ENCODE results near the gene USP30. TPM values are rescaled to one million over a fixed set of nuclear protein-coding genes. Genes with fewer than 3 reads are reported as not detected.
"Not testable (repeated sequence)": the region's sequence is repeated elsewhere in the genome, so short reads cannot be mapped to it uniquely, and the experiment has no call there.

The USP30 gene
- total RNA-seq, 4 donors from 2014 or later = 18.8 to 25.7 (median 20.9) TPM

GRCh38 chr12:109053382-109054123 lies 1.2 kb downstream of the USP30 start:
- DNase-seq = no peak
- peak overlapping the region; percentile 81 to 97 (median 91) for H3K4me3 ChIP-seq (replicated peaks in 1 of 3)
- H3K9me3 ChIP-seq = no peaks in the 10 kb centered on the region
- intact Hi-C loops (cut with DNase I) = no loop called here
- H3K4me1 ChIP-seq = peaks cover 7 to 12% of the 10 kb centered on the region in 2 donors
- no peaks in the 10 kb centered on the region for H3K27me3 ChIP-seq
- WGBS, 2 donors = 28 to 29% methylated on average over 9 of the region's 9 CpGs
- TF ChIP-seq POLR2A (IDR thresholded peaks at IDR 0.05) (no peak), CTCF (IDR thresholded peaks at IDR 0.05) (no peak)
- H3K27ac ChIP-seq = peak overlapping the region in 2 of 3 donors; percentile 26 to 67
- H3K36me3 ChIP-seq = peaks cover 7 to 9% of the 10 kb centered on the region in 2 donors

- H3K9me3 ChIP-seq; H3K27me3 ChIP-seq; H3K27ac ChIP-seq; H3K4me3 ChIP-seq (replicated peaks in 1 of 3); DNase-seq; intact Hi-C loops (cut with DNase I): not testable (repeated sequence)
- Histone ChIP-seq H3K36me3 (peaks cover 9 to 10% of the 10 kb centered on the region in 2 donors), H3K4me1 (peaks cover 7 to 12% of the 10 kb centered on the region in 2 donors)
- 91 to 97% methylated on average over 4 of the region's 4 CpGs for WGBS, 2 donors
These were observed 1.7 kb downstream of the USP30 start for GRCh38 chr12:109054124-109054513.

GRCh38 chr12:109054520-109054919 lies 2.1 kb downstream of the USP30 start:
- TF ChIP-seq POLR2A (IDR thresholded peaks at IDR 0.05) = no peak
- TF ChIP-seq CTCF (IDR thresholded peaks at IDR 0.05) = no peak
- Histone ChIP-seq H3K4me3 (replicated peaks in 1 of 3) (no peak overlapping the region), H3K27me3 (no peaks in the 10 kb centered on the region), H3K9me3 (no peaks in the 10 kb centered on the region), H3K4me1 (peaks cover 7 to 12% of the 10 kb centered on the region in 2 donors), H3K27ac (no peak overlapping the region), H3K36me3 (peaks cover 9 to 13% of the 10 kb centered on the region in 2 donors)
- intact Hi-C loops (cut with DNase I) = no loop called here
- no peak for DNase-seq

GRCh38 chr12:109056891-109057290 lies 4.5 kb downstream of the USP30 start:
- intact Hi-C loops (cut with DNase I) = no loop called here
- Histone ChIP-seq H3K36me3 (peaks cover 9 to 15% of the 10 kb centered on the region in 2 donors), H3K4me1 (peaks cover 7 to 12% of the 10 kb centered on the region in 2 donors), H3K4me3 (replicated peaks in 1 of 3) (no peak overlapping the region), H3K27ac (no peak overlapping the region), H3K27me3 (no peaks in the 10 kb centered on the region), H3K9me3 (no peaks in the 10 kb centered on the region)
- WGBS, 2 donors = 90 to 92% methylated on average over 3 of the region's 3 CpGs
- TF ChIP-seq CTCF (IDR thresholded peaks at IDR 0.05) = no peak
- no peak for TF ChIP-seq POLR2A (IDR thresholded peaks at IDR 0.05)
- DNase-seq = no peak

GRCh38 chr12:109057376-109057775 lies 5.0 kb downstream of the USP30 start:
- TF ChIP-seq CTCF (IDR thresholded peaks at IDR 0.05) = no peak
- TF ChIP-seq POLR2A (IDR thresholded peaks at IDR 0.05) = no peak
- Histone ChIP-seq H3K27ac (no peak overlapping the region), H3K4me1 (peaks cover 7 to 12% of the 10 kb centered on the region in 2 donors), H3K4me3 (replicated peaks in 1 of 3) (no peak overlapping the region), H3K36me3 (peaks cover 9 to 15% of the 10 kb centered on the region in 2 donors), H3K27me3 (no peaks in the 10 kb centered on the region), H3K9me3 (no peaks in the 10 kb centered on the region)
- DNase-seq = no peak
- intact Hi-C loops (cut with DNase I) = no loop called here
- WGBS, 2 donors = 94 to 97% methylated on average over 1 of the region's 1 CpG
